Naive thymus-derived CD4-positive, alpha-beta T cell (primary cell): ENCODE results near the gene SLC12A1. TPM values are rescaled to one million over a fixed set of nuclear protein-coding genes. Genes with fewer than 3 reads are reported as not detected.
A peak's percentile ranks its signal among the peaks of the same experiment; 100 is the strongest.

Experiments
- ATAC-seq: fragments of 150-1000 bp; cut with Tn5 transposase; 2 replicates; pipeline ENCODE4 v1.10.0; 2021; ENCODE audit warnings: mild to moderate bottlenecking, moderate library complexity
- CTCF ChIA-PET: fragments of 350-600 bp; sonication (Branson Sonifier 250); formaldehyde crosslinking; loops from one replicate; lab custom pipeline; 2021; ENCODE audit warnings: antibody characterized with exemption; lab: Charles Lee
- POLR2A ChIA-PET: fragments of 350-600 bp; sonication (Branson Sonifier 250); formaldehyde crosslinking; loops from one replicate; lab custom pipeline; 2021; ENCODE audit warnings: antibody characterized with exemption, inconsistent platforms; lab: Charles Lee
- DNase-seq, 9 donors: peaks; one replicate each; pipeline versions ENCODE4 v3.0.0 to v3.0.0-alpha.2; 2020 to 2022; ENCODE audit warnings: mixed read lengths in 1 of 9
- H3K27ac ChIP-seq: one replicate; pipeline ENCODE4 v1.7.0; 2013; ENCODE audit warnings: mild to moderate bottlenecking, low read depth, low read length, moderate library complexity
- H3K27me3 ChIP-seq, 2 donors: one replicate each; pipeline ENCODE4 v1.7.0; 2013; ENCODE audit warnings: low read length in 2 of 2, mild to moderate bottlenecking in 2 of 2, moderate library complexity in 2 of 2; ENCODE audit not compliant: control insufficient read depth in 2 of 2, insufficient read depth in 2 of 2
- H3K36me3 ChIP-seq, 3 experiments: 1 replicate in 2 of 3; 2 replicates in 1 of 3; pipeline ENCODE4 v1.7.0; 2013; ENCODE audit warnings: low read length in 3 of 3, mild to moderate bottlenecking in 3 of 3, moderate library complexity in 1 of 3; ENCODE audit not compliant: insufficient read depth in 3 of 3, control insufficient read depth in 2 of 3
- H3K4me1 ChIP-seq, 2 donors: one replicate each; pipeline ENCODE4 v1.7.0; 2013; ENCODE audit warnings: low read length in 2 of 2, mild to moderate bottlenecking in 2 of 2, moderate library complexity in 1 of 2; ENCODE audit not compliant: control insufficient read depth in 2 of 2, insufficient read depth in 2 of 2
- H3K4me3 ChIP-seq: 2 replicates; pipeline ENCODE4 v1.7.0; 2013; ENCODE audit warnings: mild to moderate bottlenecking, low read length
- H3K9me3 ChIP-seq, 3 experiments: 1 replicate in 2 of 3; 2 replicates in 1 of 3; pipeline ENCODE4 v1.7.0; 2013; ENCODE audit warnings: low read length in 3 of 3; ENCODE audit not compliant: control insufficient read depth in 2 of 3
- H3K27ac Mint-ChIP-seq, 9 donors: one replicate each; pipeline ENCODE4 v1.8.0; 2020 to 2022; ENCODE audit warnings: mixed read lengths in 9 of 9, mild to moderate bottlenecking in 8 of 9, moderate library complexity in 5 of 9, inconsistent platforms in 2 of 9
- H3K27me3 Mint-ChIP-seq, 5 donors: one replicate each; pipeline ENCODE4 v1.8.0; 2021 to 2022; ENCODE audit warnings: mixed read lengths in 5 of 5, mild to moderate bottlenecking in 1 of 5
- H3K36me3 Mint-ChIP-seq, 5 donors: one replicate each; pipeline ENCODE4 v1.8.0; 2020 to 2022; ENCODE audit warnings: mixed read lengths in 5 of 5, mild to moderate bottlenecking in 3 of 5, inconsistent platforms in 1 of 5
- H3K4me1 Mint-ChIP-seq, 7 donors: one replicate each; pipeline ENCODE4 v1.8.0; 2020 to 2022; ENCODE audit warnings: mixed read lengths in 7 of 7, mild to moderate bottlenecking in 3 of 7, inconsistent platforms in 1 of 7
- H3K4me3 Mint-ChIP-seq, 10 donors: one replicate each; pipeline ENCODE4 v1.8.0; 2020 to 2022; ENCODE audit warnings: mild to moderate bottlenecking in 10 of 10, mixed read lengths in 10 of 10, moderate library complexity in 6 of 10, inconsistent platforms in 2 of 10
- H3K9me3 Mint-ChIP-seq, 11 donors: one replicate each; pipeline ENCODE4 v1.8.0; 2020 to 2022; ENCODE audit warnings: mixed read lengths in 11 of 11, mild to moderate bottlenecking in 4 of 11, inconsistent platforms in 1 of 11, moderate library complexity in 1 of 11
- intact Hi-C, 2 donors: fragments of 100-400 bp; cut with micrococcal nuclease; formaldehyde crosslinking; loops; one replicate each; pipeline ENCODE4 v1.15.1; 2023
- polyA plus RNA-seq, 2 donors: library from polyadenylated mRNA; unstranded; fragments of 300-500 nt; fragmentation: Illumina TruSeq; gene quantifications; one replicate each; pipeline ENCODE4 v1.2.3, GENCODE V29; 2021
- total RNA-seq, 6 experiments: library from RNA in 5 of 6; stranded (reverse) in 5 of 6; gene quantifications; 1 replicate in 5 of 6; 2 replicates in 1 of 6; pipeline ENCODE4 v1.2.3 and lab custom pipeline; 2021 to 2026

Gene SLC12A1
- total and polyA plus RNA-seq, 7 experiments from 2014 or later, result not detected

GRCh38 chr15:48248414-48248813, 42.3 kb downstream of the SLC12A1 start:
- peaks cover 0 to 2% (median 0%) of the 10 kb centered on the region in 7 donors for H3K4me1 Mint-ChIP-seq
- Histone ChIP-seq H3K4me1 (no peaks in the 10 kb centered on the region), H3K36me3 (no peaks in the 10 kb centered on the region), H3K4me3 (no peak overlapping the region), H3K27me3 (no peaks in the 10 kb centered on the region), H3K27ac (no peak overlapping the region), H3K9me3 (no peaks in the 10 kb centered on the region)
- ATAC-seq (no peak), DNase-seq (no peak)
- ChIA-PET CTCF (interaction anchor here (0.6 kb wide), 1 partner anchor 554 kb away, joined by 3 read pairs; no protein-coding TSS in a partner anchor), POLR2A (no interaction called here)
- H3K27me3 Mint-ChIP-seq, result peaks cover 3 to 39% (median 29%) of the 10 kb centered on the region in 5 donors
- H3K36me3 Mint-ChIP-seq, result no peaks in the 10 kb centered on the region
- intact Hi-C loops, result no loop called here
- peaks cover 0 to 2% (median 0%) of the 10 kb centered on the region in 11 donors for H3K9me3 Mint-ChIP-seq
- H3K4me3 Mint-ChIP-seq, result no peak overlapping the region
- H3K27ac Mint-ChIP-seq, result no peak overlapping the region

GRCh38 chr15:48250640-48251076, 44.6 kb downstream of the SLC12A1 start:
- no peaks in the 10 kb centered on the region for H3K36me3 ChIP-seq
- no peak overlapping the region for H3K27ac ChIP-seq
- H3K9me3 ChIP-seq, result no peaks in the 10 kb centered on the region
- POLR2A ChIA-PET, result no interaction called here
- H3K4me1 ChIP-seq, result no peaks in the 10 kb centered on the region
- H3K4me3 Mint-ChIP-seq, result no peak overlapping the region
- intact Hi-C loops, result loop anchor here in 1 of 2 donors (10.0 kb wide), 1 partner anchor 1056 kb away; no protein-coding TSS in a partner anchor
- DNase-seq (peak in 2 of 9 donors; percentile 1 to 9), ATAC-seq (peak; percentile 22)
- peak overlapping the region in 1 of 9 donors; percentile 3 for H3K27ac Mint-ChIP-seq
- no peak overlapping the region for H3K4me3 ChIP-seq
- H3K27me3 Mint-ChIP-seq, result peaks cover 3 to 41% (median 31%) of the 10 kb centered on the region in 5 donors
- peaks cover 0 to 2% (median 0%) of the 10 kb centered on the region in 7 donors for H3K4me1 Mint-ChIP-seq
- H3K9me3 Mint-ChIP-seq, result peaks cover 0 to 2% (median 0%) of the 10 kb centered on the region in 11 donors
- CTCF ChIA-PET, result no interaction called here
- no peaks in the 10 kb centered on the region for H3K36me3 Mint-ChIP-seq
- H3K27me3 ChIP-seq, result no peaks in the 10 kb centered on the region

- Histone ChIP-seq H3K4me3 (no peak overlapping the region), H3K36me3 (no peaks in the 10 kb centered on the region), H3K27me3 (no peaks in the 10 kb centered on the region), H3K9me3 (no peaks in the 10 kb centered on the region), H3K4me1 (no peaks in the 10 kb centered on the region), H3K27ac (no peak overlapping the region)
- Mint-ChIP-seq H3K27ac (no peak overlapping the region), H3K9me3 (peaks cover 0 to 4% (median 0%) of the 10 kb centered on the region in 11 donors), H3K36me3 (no peaks in the 10 kb centered on the region), H3K4me1 (peaks cover 0 to 2% (median 0%) of the 10 kb centered on the region in 7 donors), H3K4me3 (no peak overlapping the region), H3K27me3 (peaks cover 0 to 42% (median 23%) of the 10 kb centered on the region in 5 donors)
- ChIA-PET CTCF (no interaction called here), POLR2A (no interaction called here)
- DNase-seq (no peak), ATAC-seq (no peak)
- intact Hi-C loops, result loop anchor here in 1 of 2 donors (10.0 kb wide), 1 partner anchor 1058 kb away; no protein-coding TSS in a partner anchor
Observed at GRCh38 chr15:48253172-48253571, 47.1 kb downstream of the SLC12A1 start.

GRCh38 chr15:48265135-48265534, 59.0 kb downstream of the SLC12A1 start:
- CTCF ChIA-PET, result no interaction called here
- no peaks in the 10 kb centered on the region for H3K9me3 ChIP-seq
- Mint-ChIP-seq H3K9me3 (no peaks in the 10 kb centered on the region), H3K36me3 (no peaks in the 10 kb centered on the region), H3K4me1 (peaks cover 0 to 2% (median 0%) of the 10 kb centered on the region in 7 donors), H3K27me3 (peaks cover 0 to 22% (median 14%) of the 10 kb centered on the region in 5 donors), H3K27ac (no peak overlapping the region), H3K4me3 (no peak overlapping the region)
- H3K4me1 ChIP-seq, result no peaks in the 10 kb centered on the region
- H3K27ac ChIP-seq, result no peak overlapping the region
- DNase-seq (no peak), ATAC-seq (no peak)
- H3K27me3 ChIP-seq, result no peaks in the 10 kb centered on the region
- no peaks in the 10 kb centered on the region for H3K36me3 ChIP-seq
- intact Hi-C loops, result no loop called here
- POLR2A ChIA-PET, result no interaction called here
- H3K4me3 ChIP-seq, result no peak overlapping the region

- ATAC-seq (no peak), DNase-seq (no peak)
- intact Hi-C loops, result no loop called here
- no peaks in the 10 kb centered on the region for H3K27me3 ChIP-seq
- Mint-ChIP-seq H3K9me3 (no peaks in the 10 kb centered on the region), H3K36me3 (no peaks in the 10 kb centered on the region), H3K27ac (no peak overlapping the region), H3K27me3 (peaks cover 0 to 20% (median 14%) of the 10 kb centered on the region in 5 donors), H3K4me1 (peaks cover 0 to 2% (median 0%) of the 10 kb centered on the region in 7 donors), H3K4me3 (no peak overlapping the region)
- H3K4me3 ChIP-seq, result no peak overlapping the region
- H3K4me1 ChIP-seq, result no peaks in the 10 kb centered on the region
- H3K36me3 ChIP-seq, result no peaks in the 10 kb centered on the region
- ChIA-PET CTCF (interaction anchor here (0.6 kb wide), 1 partner anchor 36 kb away, joined by 3 read pairs; no protein-coding TSS in a partner anchor), POLR2A (no interaction called here)
- no peaks in the 10 kb centered on the region for H3K9me3 ChIP-seq
- no peak overlapping the region for H3K27ac ChIP-seq
Observed at GRCh38 chr15:48266024-48266689, 60.1 kb downstream of the SLC12A1 start.

GRCh38 chr15:48267766-48268165, 61.7 kb downstream of the SLC12A1 start:
- Histone ChIP-seq H3K4me3 (no peak overlapping the region), H3K27me3 (no peaks in the 10 kb centered on the region), H3K4me1 (no peaks in the 10 kb centered on the region), H3K27ac (no peak overlapping the region), H3K9me3 (no peaks in the 10 kb centered on the region), H3K36me3 (no peaks in the 10 kb centered on the region)
- ChIA-PET CTCF (no interaction called here), POLR2A (no interaction called here)
- no peaks in the 10 kb centered on the region for H3K36me3 Mint-ChIP-seq
- peaks cover 0 to 2% (median 0%) of the 10 kb centered on the region in 7 donors for H3K4me1 Mint-ChIP-seq
- peaks cover 0 to 20% (median 14%) of the 10 kb centered on the region in 5 donors for H3K27me3 Mint-ChIP-seq
- no peaks in the 10 kb centered on the region for H3K9me3 Mint-ChIP-seq
- H3K27ac Mint-ChIP-seq, result no peak overlapping the region
- no peak overlapping the region for H3K4me3 Mint-ChIP-seq
- intact Hi-C loops, result no loop called here
- DNase-seq (no peak), ATAC-seq (no peak)
